ENCODE results near the gene PLEKHG7. TPM values are rescaled to one million over a fixed set of nuclear protein-coding genes. Genes with fewer than 3 reads are reported as not detected.

PLEKHG7 gene
- total RNA-seq, 2 experiments from 2014 or later, result not detected

DNA sequence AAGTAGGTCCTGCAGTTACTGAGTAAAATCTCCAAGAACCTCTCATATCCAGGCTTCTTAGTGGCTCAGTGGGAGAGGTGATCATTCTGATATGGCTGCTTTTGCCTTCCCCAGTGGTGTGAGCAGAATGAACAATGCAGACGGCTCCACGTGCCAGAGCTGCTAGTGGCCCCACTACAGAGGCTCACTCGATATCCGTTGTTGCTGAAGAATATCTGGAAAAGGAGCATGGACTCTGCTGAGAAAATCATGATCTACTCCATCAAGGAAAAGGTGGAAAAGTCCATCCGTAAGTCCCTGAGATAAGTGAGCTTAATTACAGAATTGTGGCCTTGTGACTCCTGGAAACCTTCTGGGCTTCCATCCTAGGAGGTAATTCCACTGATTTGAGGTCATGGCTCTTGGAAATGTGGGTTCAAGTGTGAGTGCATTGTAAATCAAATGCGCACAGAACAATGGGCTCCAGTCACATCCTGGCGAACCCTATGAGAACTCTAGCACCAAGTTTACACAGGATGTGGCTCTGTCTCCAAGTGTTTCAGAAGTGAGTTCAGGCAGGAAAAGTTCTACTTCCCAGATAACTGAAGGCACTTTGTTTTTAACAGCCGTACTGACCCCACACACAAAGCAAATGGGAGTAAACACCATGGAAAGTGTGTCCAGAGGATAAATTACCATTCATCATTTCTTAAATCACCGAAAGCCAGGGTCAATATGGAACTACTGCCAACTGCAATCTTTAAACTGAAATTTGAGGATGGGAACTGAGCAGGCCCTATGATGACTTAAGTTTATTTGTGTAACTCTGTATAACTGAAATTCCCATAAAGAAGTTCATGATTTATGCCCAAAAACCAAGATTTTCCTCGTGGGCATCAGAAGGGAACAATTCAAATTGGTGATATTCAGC is 51.4 kb downstream of the PLEKHG7 start:
- CTCF ChIA-PET, result no interaction called here
- intact Hi-C loops (cut with DNase I, micrococcal nuclease), result no loop called here
- H3K27me3 Mint-ChIP-seq, result peaks cover 9% of the 10 kb centered on the region

DNA sequence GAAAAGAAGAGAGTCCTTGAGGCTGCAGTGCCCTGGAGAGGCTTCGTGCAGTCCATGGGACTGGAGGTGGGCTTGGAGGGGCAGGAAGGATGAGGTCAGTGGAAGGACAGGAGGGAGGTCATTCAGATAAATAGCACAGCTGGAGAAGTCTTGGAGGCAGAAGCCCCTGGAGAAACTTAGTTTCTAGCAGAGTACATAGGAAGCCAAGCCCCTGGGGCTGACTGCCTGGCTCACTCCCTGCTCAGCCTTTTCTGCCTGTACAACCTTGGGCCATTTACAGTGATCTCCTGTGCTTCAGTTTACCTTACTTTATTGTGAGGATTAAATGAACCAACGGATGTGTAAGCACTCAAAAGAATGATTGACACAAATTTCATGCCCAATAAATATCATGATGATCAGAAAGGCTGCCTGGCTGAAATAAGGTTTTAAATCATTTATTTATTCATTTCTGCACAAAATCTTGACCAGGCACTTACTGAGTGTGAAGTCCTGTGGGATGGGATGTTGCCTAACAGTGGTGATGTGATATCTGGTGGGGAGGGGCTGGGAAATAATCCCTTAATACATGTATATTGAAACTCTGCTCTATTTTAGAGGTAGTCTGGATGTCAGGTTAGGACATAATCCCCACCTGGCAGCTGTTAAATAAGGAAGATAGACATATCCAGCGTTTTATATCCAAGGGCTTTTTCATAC is 54.3 kb downstream of the PLEKHG7 start:
- H3K4me1 Mint-ChIP-seq, result no peaks in the 10 kb centered on the region
- no peaks in the 10 kb centered on the region for H3K36me3 Mint-ChIP-seq (ENCODE audit: low read depth)
- peaks cover 10% of the 10 kb centered on the region for H3K27me3 Mint-ChIP-seq
- H3K27ac Mint-ChIP-seq, result no peak overlapping the region
- no peak overlapping the region for H3K4me3 Mint-ChIP-seq
- intact Hi-C loops (cut with DNase I, micrococcal nuclease), result no loop called here
- ChIA-PET CTCF (interaction anchor here (0.9 kb wide), 1 partner anchor 9 kb away, joined by 3 read pairs; no protein-coding TSS in a partner anchor), POLR2A (no interaction called here)
- DNase-seq (no peak), ATAC-seq (no peak)
- H3K9me3 Mint-ChIP-seq (ENCODE audit: low read depth), result no peaks in the 10 kb centered on the region

More for the DNA sequence above, 51.4 kb downstream of the PLEKHG7 start:
- H3K9me3 Mint-ChIP-seq (ENCODE audit: low read depth), result no peaks in the 10 kb centered on the region
- no peak overlapping the region for H3K4me3 Mint-ChIP-seq
- no peaks in the 10 kb centered on the region for H3K4me1 Mint-ChIP-seq
- DNase-seq, result no peak
- H3K27ac Mint-ChIP-seq, result no peak overlapping the region
- no peaks in the 10 kb centered on the region for H3K36me3 Mint-ChIP-seq (ENCODE audit: low read depth)
- ATAC-seq, result no peak
- POLR2A ChIA-PET, result no interaction called here

GRCh38 chr12:92757597-92758121 is 54.9 kb downstream of the PLEKHG7 start:
- no peak for DNase-seq
- CTCF ChIA-PET, result interaction anchor here (0.6 kb wide), 1 partner anchor 748 kb away, joined by 3 read pairs; no protein-coding TSS in a partner anchor
- H3K27me3 Mint-ChIP-seq, result peaks cover 10% of the 10 kb centered on the region

GRCh38 chr12:92759634-92760268 is 57.0 kb downstream of the PLEKHG7 start:
- intact Hi-C loops (cut with DNase I, micrococcal nuclease), result no loop called here
- DNase-seq (no peak), ATAC-seq (peak; percentile 36)
- Mint-ChIP-seq H3K4me1 (no peaks in the 10 kb centered on the region), H3K9me3 (ENCODE audit: low read depth) (no peaks in the 10 kb centered on the region), H3K4me3 (no peak overlapping the region), H3K36me3 (ENCODE audit: low read depth) (no peaks in the 10 kb centered on the region), H3K27me3 (peaks cover 10% of the 10 kb centered on the region), H3K27ac (no peak overlapping the region)
- ChIA-PET POLR2A (no interaction called here), CTCF (interaction anchor here (0.8 to 1.2 kb wide), 4 partner anchors 12 to 340 kb away, joined by 3 to 4 read pairs (median 4); no protein-coding TSS in a partner anchor)

More at GRCh38 chr12:92757597-92758121, 54.9 kb downstream of the PLEKHG7 start:
- intact Hi-C loops (cut with DNase I, micrococcal nuclease), result no loop called here
- POLR2A ChIA-PET, result no interaction called here
- Mint-ChIP-seq H3K36me3 (ENCODE audit: low read depth) (no peaks in the 10 kb centered on the region), H3K4me1 (no peaks in the 10 kb centered on the region), H3K4me3 (no peak overlapping the region), H3K9me3 (ENCODE audit: low read depth) (no peaks in the 10 kb centered on the region), H3K27ac (no peak overlapping the region)
- ATAC-seq, result no peak

DNA sequence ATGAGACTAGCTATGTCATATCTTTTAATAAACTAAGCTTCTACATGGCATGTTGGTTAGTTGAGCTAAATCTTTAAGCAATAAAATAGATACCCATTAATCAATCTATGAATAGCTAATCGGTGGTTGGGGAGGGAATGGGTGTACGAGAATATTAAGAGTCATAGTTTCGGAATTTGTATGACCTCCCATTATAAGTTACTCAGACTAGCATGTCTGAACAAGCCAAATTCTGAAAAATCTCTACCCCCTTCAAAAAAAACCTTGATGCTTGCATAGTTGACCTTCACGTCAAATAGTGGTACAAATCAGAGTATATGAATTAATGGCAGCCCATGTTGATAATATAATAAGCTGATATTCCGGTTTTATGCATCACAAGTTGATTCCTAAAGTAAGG is 60.0 kb downstream of the PLEKHG7 start:
- Mint-ChIP-seq H3K4me3 (no peak overlapping the region), H3K27me3 (peaks cover 7% of the 10 kb centered on the region), H3K4me1 (no peaks in the 10 kb centered on the region), H3K36me3 (ENCODE audit: low read depth) (no peaks in the 10 kb centered on the region), H3K9me3 (ENCODE audit: low read depth) (no peaks in the 10 kb centered on the region), H3K27ac (no peak overlapping the region)
- POLR2A ChIA-PET, result no interaction called here
- DNase-seq (no peak), ATAC-seq (no peak)
- intact Hi-C loops (cut with DNase I, micrococcal nuclease), result no loop called here
- CTCF ChIA-PET, result no interaction called here

- Mint-ChIP-seq H3K9me3 (ENCODE audit: low read depth) (no peaks in the 10 kb centered on the region), H3K4me1 (peaks cover 10% of the 10 kb centered on the region), H3K27me3 (no peaks in the 10 kb centered on the region), H3K36me3 (ENCODE audit: low read depth) (no peaks in the 10 kb centered on the region), H3K4me3 (no peak overlapping the region), H3K27ac (no peak overlapping the region)
- POLR2A ChIA-PET, result no interaction called here
- ATAC-seq (no peak), DNase-seq (no peak)
- CTCF ChIA-PET, result interaction anchor here (0.6 kb wide), 1 partner anchor 213 kb away, joined by 4 read pairs; no protein-coding TSS in a partner anchor
- intact Hi-C loops (cut with DNase I, micrococcal nuclease), result no loop called here
Observed at GRCh38 chr12:92764831-92765230, 62.0 kb downstream of the PLEKHG7 start.

GRCh38 chr12:92765871-92766270 is 63.1 kb downstream of the PLEKHG7 start:
- peaks cover 15% of the 10 kb centered on the region for H3K4me1 Mint-ChIP-seq
- H3K4me3 Mint-ChIP-seq, result no peak overlapping the region
- no peaks in the 10 kb centered on the region for H3K36me3 Mint-ChIP-seq (ENCODE audit: low read depth)
- ChIA-PET CTCF (interaction anchor here (0.8 kb wide), 1 partner anchor 9 kb away, joined by 3 read pairs; no protein-coding TSS in a partner anchor), POLR2A (no interaction called here)
- H3K27me3 Mint-ChIP-seq, result no peaks in the 10 kb centered on the region
- H3K9me3 Mint-ChIP-seq (ENCODE audit: low read depth), result no peaks in the 10 kb centered on the region
- intact Hi-C loops (cut with DNase I, micrococcal nuclease), result no loop called here
- ATAC-seq (no peak), DNase-seq (no peak)
- no peak overlapping the region for H3K27ac Mint-ChIP-seq

- peak; percentile 64 for ATAC-seq
- CTCF ChIA-PET, result interaction anchor here (0.8 to 1.4 kb wide), 5 partner anchors 10 to 1333 kb away, joined by 3 to 6 read pairs (median 5); no protein-coding TSS in a partner anchor
- intact Hi-C loops (cut with DNase I, micrococcal nuclease), result no loop called here
- POLR2A ChIA-PET, result no interaction called here
- no peaks in the 10 kb centered on the region for H3K27me3 Mint-ChIP-seq
- no peak overlapping the region for H3K27ac Mint-ChIP-seq
- H3K9me3 Mint-ChIP-seq (ENCODE audit: low read depth), result no peaks in the 10 kb centered on the region
- peaks cover 15% of the 10 kb centered on the region for H3K4me1 Mint-ChIP-seq
- H3K4me3 Mint-ChIP-seq, result no peak overlapping the region
- no peak for DNase-seq
- peaks cover 1% of the 10 kb centered on the region for H3K36me3 Mint-ChIP-seq (ENCODE audit: low read depth)
Observed at GRCh38 chr12:92769124-92769901, 66.5 kb downstream of the PLEKHG7 start.

GRCh38 chr12:92771001-92771400 is 68.2 kb downstream of the PLEKHG7 start:
- DNase-seq, result no peak
- POLR2A ChIA-PET, result interaction anchor here (0.9 kb wide), 1 partner anchor 62 kb away, joined by 4 read pairs; no protein-coding TSS in a partner anchor
- Mint-ChIP-seq H3K9me3 (ENCODE audit: low read depth) (no peaks in the 10 kb centered on the region), H3K4me1 (peaks cover 15% of the 10 kb centered on the region), H3K4me3 (no peak overlapping the region), H3K27ac (no peak overlapping the region), H3K27me3 (no peaks in the 10 kb centered on the region), H3K36me3 (ENCODE audit: low read depth) (peaks cover 5% of the 10 kb centered on the region)
- intact Hi-C loops (cut with DNase I, micrococcal nuclease), result no loop called here
- CTCF ChIA-PET, result no interaction called here
- ATAC-seq, result no peak

- H3K4me3 Mint-ChIP-seq, result no peak overlapping the region
- no peaks in the 10 kb centered on the region for H3K9me3 Mint-ChIP-seq (ENCODE audit: low read depth)
- CTCF ChIA-PET, result no interaction called here
- no peak overlapping the region for H3K27ac Mint-ChIP-seq
- intact Hi-C loops (cut with DNase I, micrococcal nuclease), result no loop called here
- H3K36me3 Mint-ChIP-seq (ENCODE audit: low read depth), result peaks cover 19% of the 10 kb centered on the region
- H3K27me3 Mint-ChIP-seq, result no peaks in the 10 kb centered on the region
- no peak for DNase-seq
- peaks cover under 1% of the 10 kb centered on the region for H3K4me1 Mint-ChIP-seq
- POLR2A ChIA-PET, result no interaction called here
- ATAC-seq, result no peak
Observed at GRCh38 chr12:92775416-92775815, 72.6 kb downstream of the PLEKHG7 start.

All from activated CD4-positive, alpha-beta T cell treated with anti-CD3 and anti-CD28 coated beads for 36 hours (primary cell).